ENCODE data around the gene SCG5.
A peak's percentile ranks its signal among the peaks of the same experiment; 100 is the strongest.

The SCG5 gene

DNA sequence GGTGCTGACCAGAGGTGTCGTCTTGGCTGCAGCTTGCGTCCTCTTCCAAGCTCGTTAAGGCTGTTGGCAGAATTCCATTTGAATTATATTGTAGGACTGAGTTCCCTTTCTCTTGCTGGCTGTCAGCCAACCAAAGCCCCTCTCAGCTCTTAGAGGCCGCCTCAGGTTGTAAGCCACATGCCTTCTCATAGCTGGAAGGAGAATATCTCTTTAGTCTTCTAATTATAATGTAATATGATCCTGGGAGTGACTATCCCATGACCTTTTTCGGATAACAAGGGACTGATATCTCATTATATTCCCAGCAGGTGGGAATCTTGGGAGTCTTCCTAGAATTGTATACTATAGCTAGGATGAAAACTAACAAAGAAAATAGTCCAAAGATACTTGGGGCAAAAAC lies 4.8 kb downstream of the SCG5 start:
- DNase-seq = no peak
- Mint-ChIP-seq H3K4me1 (ENCODE audit: low read depth in 2 of 2) (no peaks in the 10 kb centered on the region), H3K4me3 (no peak overlapping the region), H3K36me3 (ENCODE audit: insufficient read depth) (no peaks in the 10 kb centered on the region), H3K27me3 (no peaks in the 10 kb centered on the region), H3K9me3 (no peaks in the 10 kb centered on the region), H3K27ac (no peak overlapping the region)
- no peak for ATAC-seq (replicated peaks)

DNA sequence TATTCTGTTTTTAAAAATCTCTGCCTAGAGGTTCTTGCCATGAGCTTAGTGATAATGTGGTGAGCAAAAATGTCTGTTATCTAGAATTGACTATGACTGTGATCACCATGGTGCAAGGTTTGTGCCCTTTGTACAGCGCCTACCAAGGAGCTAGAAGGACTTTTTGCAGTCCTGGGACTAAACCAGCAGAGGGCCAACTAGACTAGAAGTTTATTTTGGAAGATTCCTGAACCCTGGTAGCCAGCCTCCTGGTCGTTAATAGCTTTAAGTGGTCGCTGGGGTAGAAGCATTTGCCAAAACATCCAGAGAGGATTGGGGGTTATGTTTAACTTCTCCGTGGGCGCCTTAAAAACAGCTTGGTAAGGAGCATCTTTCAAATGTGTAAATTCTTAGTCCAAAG lies 7.8 kb downstream of the SCG5 start:
- DNase-seq = no peak
- Mint-ChIP-seq H3K4me3 (no peak overlapping the region), H3K27ac (no peak overlapping the region), H3K27me3 (no peaks in the 10 kb centered on the region), H3K4me1 (ENCODE audit: low read depth in 2 of 2) (no peaks in the 10 kb centered on the region), H3K9me3 (no peaks in the 10 kb centered on the region), H3K36me3 (ENCODE audit: insufficient read depth) (no peaks in the 10 kb centered on the region)
- ATAC-seq (replicated peaks) = no peak

DNA sequence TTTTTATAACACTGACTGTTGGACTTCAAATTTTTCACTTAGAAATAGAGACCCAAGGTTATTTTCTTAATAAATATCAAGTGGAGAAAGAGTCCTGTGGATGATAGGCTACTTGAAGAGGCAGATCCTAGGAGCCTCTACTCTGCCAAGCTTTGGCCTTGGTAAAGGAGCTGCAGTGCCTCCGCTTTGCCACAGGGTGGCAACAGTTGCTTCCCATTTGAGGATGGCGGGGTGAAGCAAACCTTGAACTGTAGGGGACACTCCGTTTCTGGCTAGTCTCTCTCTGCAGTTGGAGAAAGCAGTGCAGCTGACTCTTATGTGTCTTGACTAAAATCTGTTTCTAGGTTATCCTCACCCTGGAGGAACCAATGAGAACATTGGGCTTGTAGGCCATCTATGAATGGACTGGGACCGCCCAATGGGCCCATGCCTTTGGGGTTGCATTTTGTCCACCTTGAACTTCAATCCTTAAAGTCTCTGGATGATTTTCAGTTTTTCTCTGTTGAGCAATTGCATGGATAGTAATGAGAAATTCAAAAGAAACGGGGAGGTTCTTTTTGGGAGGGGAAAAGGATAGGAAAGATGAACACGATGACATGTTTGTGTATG lies 9.8 kb downstream of the SCG5 start:
- no peak overlapping the region for H3K27ac Mint-ChIP-seq
- DNase-seq = peak; percentile 32 to 45 (median 43)

DNA sequence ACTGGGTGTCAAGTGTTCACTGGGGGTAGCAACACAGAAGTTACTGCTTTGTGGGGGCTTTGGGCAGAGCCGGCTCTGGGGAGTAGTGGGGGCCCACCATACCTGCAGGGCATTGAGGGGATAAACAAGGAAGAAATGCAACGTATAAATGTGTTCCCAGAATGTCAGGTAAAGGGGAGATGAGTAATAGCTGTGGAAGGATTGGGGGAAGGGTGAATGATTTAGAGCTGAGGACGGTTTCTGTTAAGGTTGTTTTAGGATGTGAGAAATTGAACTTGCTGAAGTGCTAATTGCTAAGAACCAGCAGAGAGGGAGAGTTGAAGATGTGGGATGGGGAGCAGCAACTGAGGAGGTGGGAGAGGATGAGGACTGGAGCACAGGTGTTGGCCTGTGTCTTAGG lies 10.7 kb downstream of the SCG5 start:
- Mint-ChIP-seq H3K4me3 (no peak overlapping the region), H3K36me3 (ENCODE audit: insufficient read depth) (no peaks in the 10 kb centered on the region), H3K4me1 (ENCODE audit: low read depth in 2 of 2) (peaks cover under 1 to 2% of the 10 kb centered on the region in 2 donors), H3K27me3 (no peaks in the 10 kb centered on the region), H3K9me3 (no peaks in the 10 kb centered on the region), H3K27ac (no peak overlapping the region)
- no peak for ATAC-seq (replicated peaks)
- no peak for DNase-seq

More for the DNA sequence above, 9.8 kb downstream of the SCG5 start:
- H3K9me3 Mint-ChIP-seq = no peaks in the 10 kb centered on the region
- no peaks in the 10 kb centered on the region for H3K27me3 Mint-ChIP-seq
- ATAC-seq (replicated peaks) = peak; percentile 82
- H3K4me3 Mint-ChIP-seq = no peak overlapping the region
- H3K36me3 Mint-ChIP-seq (ENCODE audit: insufficient read depth) = no peaks in the 10 kb centered on the region
- H3K4me1 Mint-ChIP-seq (ENCODE audit: low read depth in 2 of 2) = no peaks in the 10 kb centered on the region

DNA sequence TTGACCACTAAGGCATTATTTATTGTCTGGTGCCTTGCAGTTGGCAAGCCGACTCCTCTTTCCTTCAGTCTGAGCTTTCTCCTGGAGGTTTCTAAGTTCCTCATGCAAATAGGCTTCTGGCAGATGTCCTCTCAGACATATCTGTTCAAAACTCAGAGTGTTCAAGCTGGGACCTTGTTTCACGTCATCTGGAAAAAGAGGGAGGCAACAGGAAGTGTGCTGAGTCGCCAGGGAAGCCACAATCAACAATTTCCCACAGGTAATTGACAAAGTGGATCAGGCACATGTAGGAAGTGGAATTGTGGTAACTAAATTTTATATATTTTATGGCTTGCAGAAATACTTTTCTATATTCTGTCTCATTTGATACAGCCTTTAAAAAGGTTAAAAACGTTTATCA lies 14.6 kb downstream of the SCG5 start:
- H3K36me3 Mint-ChIP-seq (ENCODE audit: insufficient read depth) = no peaks in the 10 kb centered on the region
- H3K27me3 Mint-ChIP-seq = no peaks in the 10 kb centered on the region
- H3K27ac Mint-ChIP-seq = no peak overlapping the region
- ATAC-seq (replicated peaks) = no peak
- no peak overlapping the region for H3K4me3 Mint-ChIP-seq
- no peaks in the 10 kb centered on the region for H3K9me3 Mint-ChIP-seq
- DNase-seq = no peak
- H3K4me1 Mint-ChIP-seq (ENCODE audit: low read depth in 2 of 2) = peaks cover 5 to 10% of the 10 kb centered on the region in 2 donors

DNA sequence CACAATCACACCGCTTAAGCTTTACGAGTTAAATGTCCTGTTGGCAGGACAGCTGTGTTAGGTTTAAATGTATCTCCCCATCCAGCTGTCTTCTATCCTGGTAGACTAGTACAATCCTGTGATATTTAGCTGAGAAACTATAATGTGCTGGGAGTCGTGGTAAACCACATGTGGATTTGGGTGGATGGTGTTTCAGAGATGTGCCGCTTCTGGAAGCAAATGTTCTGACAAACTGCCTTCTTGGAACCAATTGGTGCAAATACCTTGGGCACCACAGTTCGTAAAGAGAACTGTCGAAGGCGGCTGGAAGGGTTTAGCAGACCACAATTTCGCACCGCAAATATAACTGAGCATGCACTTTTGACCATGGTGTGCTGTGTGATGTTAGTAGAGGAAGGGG lies 15.0 kb downstream of the SCG5 start:
- H3K36me3 Mint-ChIP-seq (ENCODE audit: insufficient read depth) = no peaks in the 10 kb centered on the region
- no peak for DNase-seq
- no peak for ATAC-seq (replicated peaks)
- no peak overlapping the region for H3K27ac Mint-ChIP-seq
- no peaks in the 10 kb centered on the region for H3K9me3 Mint-ChIP-seq
- no peak overlapping the region for H3K4me3 Mint-ChIP-seq
- H3K4me1 Mint-ChIP-seq (ENCODE audit: low read depth in 2 of 2) = peaks cover 5 to 10% of the 10 kb centered on the region in 2 donors
- H3K27me3 Mint-ChIP-seq = no peaks in the 10 kb centered on the region

DNA sequence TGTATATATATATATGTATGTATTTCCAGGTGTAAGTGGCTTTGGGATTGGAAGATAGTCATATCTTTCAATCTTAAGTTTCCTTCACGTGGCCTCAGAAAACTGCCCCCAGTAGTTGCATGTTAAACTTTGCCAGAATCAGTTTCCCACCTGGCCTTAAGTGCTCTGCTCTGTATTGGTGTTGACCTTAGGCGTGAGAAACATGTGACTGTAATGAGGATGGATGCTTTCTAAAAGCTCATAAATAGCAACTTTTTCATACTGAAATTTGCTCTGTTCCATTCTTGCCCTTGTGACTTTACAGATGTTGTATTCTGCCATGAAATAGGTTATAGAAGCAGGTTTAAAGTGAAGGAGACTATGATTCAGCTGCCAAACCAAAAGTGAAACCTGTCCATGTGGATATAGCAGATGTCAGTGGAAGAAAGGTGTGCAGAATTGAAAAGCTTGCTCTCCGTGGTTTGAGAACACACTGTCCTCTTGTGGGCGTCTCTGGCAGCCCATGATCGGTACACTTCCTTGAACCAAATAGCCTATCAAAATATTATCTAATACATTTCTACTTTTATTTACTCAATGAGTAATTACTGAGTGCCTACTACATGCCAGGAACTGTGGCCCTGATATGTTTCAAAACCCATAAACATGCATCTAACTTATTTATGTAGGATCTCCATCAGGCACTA lies 15.8 kb downstream of the SCG5 start:
- ATAC-seq (replicated peaks) (peak; percentile 75), DNase-seq (no peak)
- Mint-ChIP-seq H3K27me3 (no peaks in the 10 kb centered on the region), H3K36me3 (ENCODE audit: insufficient read depth) (no peaks in the 10 kb centered on the region), H3K4me3 (peak overlapping the region; percentile 30 to 61), H3K4me1 (ENCODE audit: low read depth in 2 of 2) (peaks cover 5 to 10% of the 10 kb centered on the region in 2 donors), H3K9me3 (no peaks in the 10 kb centered on the region), H3K27ac (peak overlapping the region; percentile 15 to 62)

DNA sequence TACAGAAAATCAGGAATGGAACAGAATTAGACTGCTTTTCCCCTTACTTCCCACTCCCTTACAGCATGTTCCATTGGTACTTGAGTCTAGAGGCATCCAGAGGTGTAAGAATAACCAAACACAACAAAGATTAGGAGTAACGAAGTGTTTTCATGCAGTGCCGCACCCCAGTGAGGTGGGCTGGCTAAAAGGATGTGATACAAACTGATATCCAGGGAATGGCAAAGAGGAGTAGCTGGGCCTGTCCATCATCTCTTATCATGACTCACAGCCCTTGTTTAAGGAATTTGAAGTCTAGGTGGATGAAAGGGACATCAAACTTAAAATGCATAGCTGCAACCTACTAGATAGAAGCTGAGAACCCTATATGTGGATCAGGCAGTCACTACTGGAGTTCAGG lies 16.4 kb downstream of the SCG5 start:
- no peaks in the 10 kb centered on the region for H3K27me3 Mint-ChIP-seq
- peak overlapping the region; percentile 15 to 62 for H3K27ac Mint-ChIP-seq
- no peak overlapping the region for H3K4me3 Mint-ChIP-seq
- no peaks in the 10 kb centered on the region for H3K36me3 Mint-ChIP-seq (ENCODE audit: insufficient read depth)
- peaks cover 9 to 15% of the 10 kb centered on the region in 2 donors for H3K4me1 Mint-ChIP-seq (ENCODE audit: low read depth in 2 of 2)
- no peaks in the 10 kb centered on the region for H3K9me3 Mint-ChIP-seq
- DNase-seq (no peak), ATAC-seq (replicated peaks) (no peak)

DNA sequence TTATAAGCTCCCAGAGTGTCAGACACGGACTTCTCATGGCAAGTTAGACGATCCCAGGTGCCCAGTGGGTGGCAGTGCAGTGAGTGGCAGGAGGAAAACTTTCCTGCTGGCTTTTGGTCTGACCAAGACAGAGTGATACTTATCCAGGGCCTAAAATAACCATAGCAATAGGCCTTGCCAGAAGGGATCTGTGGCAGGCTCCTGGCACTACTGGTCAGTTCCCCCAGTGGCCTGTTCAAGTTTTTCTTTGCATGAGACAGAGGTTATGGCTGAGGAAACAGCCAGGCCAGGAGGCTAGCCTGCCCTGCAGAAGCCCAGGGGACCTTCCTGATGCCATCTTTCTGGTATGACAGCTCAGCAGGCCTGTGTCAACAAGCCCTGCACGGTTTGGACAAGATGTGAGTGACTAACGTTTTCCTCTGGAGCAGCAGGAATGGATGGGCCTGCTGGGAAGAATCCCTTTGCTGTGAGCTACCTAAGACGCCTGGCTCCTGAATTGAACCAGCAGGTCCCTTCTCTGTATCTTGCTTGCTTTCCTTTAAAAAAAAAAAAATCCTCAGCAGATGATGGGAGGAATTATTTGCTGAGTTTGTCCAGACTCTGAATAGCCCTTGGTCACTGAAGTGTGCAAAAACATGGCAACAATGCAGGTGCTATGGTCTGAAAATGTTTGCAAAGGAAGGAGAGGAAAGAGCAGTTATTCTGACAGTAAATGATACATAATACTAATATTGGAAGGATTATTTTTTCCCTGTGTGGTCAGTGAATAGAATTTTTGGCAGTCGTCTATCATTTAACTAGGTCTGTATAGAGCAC lies 18.0 kb downstream of the SCG5 start:
- Mint-ChIP-seq H3K9me3 (no peaks in the 10 kb centered on the region), H3K4me3 (no peak overlapping the region), H3K36me3 (ENCODE audit: insufficient read depth) (no peaks in the 10 kb centered on the region), H3K27me3 (no peaks in the 10 kb centered on the region), H3K27ac (no peak overlapping the region), H3K4me1 (ENCODE audit: low read depth in 2 of 2) (peaks cover 9 to 15% of the 10 kb centered on the region in 2 donors)
- DNase-seq = no peak
- no peak for ATAC-seq (replicated peaks)

DNA sequence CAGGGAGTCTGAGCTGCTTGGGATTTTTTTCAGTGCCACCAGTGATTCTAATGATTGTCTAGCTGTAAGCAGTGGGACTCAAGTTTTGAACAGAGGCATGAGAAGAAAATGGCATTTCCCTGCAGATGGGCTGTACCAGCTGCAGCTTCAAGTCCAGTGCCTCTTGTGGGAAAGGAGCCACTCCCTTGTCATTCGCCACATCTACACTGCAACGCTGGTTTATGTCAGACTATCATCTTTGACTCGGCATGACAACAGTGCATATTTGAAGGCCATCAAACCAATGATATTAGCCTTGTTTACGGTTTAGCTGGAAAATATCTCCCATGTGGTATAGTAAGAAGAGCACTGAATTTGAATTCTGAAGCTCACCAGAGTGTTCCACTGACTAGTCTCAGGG lies 22.2 kb downstream of the SCG5 start:
- no peak overlapping the region for H3K4me3 Mint-ChIP-seq
- no peak for ATAC-seq (replicated peaks)
- peaks cover 5 to 6% of the 10 kb centered on the region in 2 donors for H3K4me1 Mint-ChIP-seq (ENCODE audit: low read depth in 2 of 2)
- no peaks in the 10 kb centered on the region for H3K27me3 Mint-ChIP-seq
- no peak for DNase-seq
- no peaks in the 10 kb centered on the region for H3K9me3 Mint-ChIP-seq
- H3K27ac Mint-ChIP-seq = no peak overlapping the region
- H3K36me3 Mint-ChIP-seq (ENCODE audit: insufficient read depth) = no peaks in the 10 kb centered on the region

DNA sequence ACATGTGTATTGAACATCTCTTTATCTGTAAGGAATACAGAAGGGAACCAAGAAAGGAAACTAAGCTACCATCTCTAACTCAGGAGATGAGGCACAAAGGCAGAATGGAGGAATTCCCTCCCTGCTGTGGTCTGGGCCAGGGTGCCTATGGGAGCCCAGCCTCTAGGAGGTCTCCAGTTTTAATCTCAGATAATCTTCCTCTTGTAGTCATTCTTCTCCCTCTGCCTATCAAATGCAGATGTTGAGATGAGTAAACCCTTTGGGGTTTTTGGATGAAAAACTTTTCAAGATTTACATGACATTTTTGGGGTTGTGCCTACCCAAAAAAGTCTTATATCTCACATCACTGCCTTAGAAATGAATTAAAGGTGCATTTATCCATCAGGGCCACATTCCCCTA lies 23.3 kb downstream of the SCG5 start:
- peaks cover 5 to 6% of the 10 kb centered on the region in 2 donors for H3K4me1 Mint-ChIP-seq (ENCODE audit: low read depth in 2 of 2)
- ATAC-seq (replicated peaks) (no peak), DNase-seq (no peak)
- H3K27me3 Mint-ChIP-seq = no peaks in the 10 kb centered on the region
- no peaks in the 10 kb centered on the region for H3K36me3 Mint-ChIP-seq (ENCODE audit: insufficient read depth)
- H3K4me3 Mint-ChIP-seq = no peak overlapping the region
- H3K27ac Mint-ChIP-seq = no peak overlapping the region
- H3K9me3 Mint-ChIP-seq = no peaks in the 10 kb centered on the region

DNA sequence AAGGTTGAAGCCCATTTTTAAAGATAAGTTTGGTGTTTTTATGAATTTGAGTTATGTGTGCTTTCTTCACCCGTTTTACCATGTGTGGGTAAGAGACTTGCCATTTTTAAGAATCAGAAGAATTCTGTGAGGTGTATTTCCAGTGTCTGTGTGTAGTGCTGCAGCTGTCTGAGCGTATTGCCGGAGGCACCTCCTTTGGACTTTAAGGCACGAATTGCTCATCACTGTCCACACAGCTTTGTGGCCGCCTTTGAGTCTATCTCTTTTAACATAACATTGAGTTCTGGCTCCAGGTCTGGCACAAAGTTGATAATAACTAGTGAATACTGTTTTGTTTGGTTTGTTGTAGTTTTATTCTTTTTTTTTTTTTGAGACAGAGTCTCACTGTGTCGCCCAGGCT lies 25.8 kb downstream of the SCG5 start:
- ATAC-seq (replicated peaks) = no peak
- no peaks in the 10 kb centered on the region for H3K27me3 Mint-ChIP-seq

DNA sequence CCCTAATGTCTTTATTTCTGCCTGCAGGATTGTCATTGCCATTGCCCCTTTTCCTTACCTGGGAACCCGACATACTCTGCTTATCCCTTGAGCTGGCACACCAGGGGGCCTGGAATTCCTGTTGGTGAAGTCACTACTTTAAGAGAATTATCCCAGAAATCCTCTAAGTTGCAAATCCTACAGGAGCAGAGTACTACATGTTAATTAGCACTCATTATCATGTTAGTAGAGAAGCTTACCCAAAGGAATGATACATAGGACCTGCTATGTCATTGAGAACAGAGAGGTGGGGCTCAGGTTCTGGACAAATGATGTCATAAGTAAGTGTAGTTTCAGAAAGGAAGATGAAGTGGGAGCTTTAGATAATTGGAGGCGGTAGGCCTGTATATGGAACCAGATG lies 27.4 kb downstream of the SCG5 start:
- no peak for ATAC-seq (replicated peaks)
- H3K4me1 Mint-ChIP-seq (ENCODE audit: low read depth in 2 of 2) = no peaks in the 10 kb centered on the region
- no peaks in the 10 kb centered on the region for H3K27me3 Mint-ChIP-seq
- no peak for DNase-seq
- H3K36me3 Mint-ChIP-seq (ENCODE audit: insufficient read depth) = no peaks in the 10 kb centered on the region
- no peak overlapping the region for H3K4me3 Mint-ChIP-seq
- H3K9me3 Mint-ChIP-seq = no peaks in the 10 kb centered on the region
- H3K27ac Mint-ChIP-seq = no peak overlapping the region

More for the DNA sequence above, 25.8 kb downstream of the SCG5 start:
- H3K36me3 Mint-ChIP-seq (ENCODE audit: insufficient read depth) = no peaks in the 10 kb centered on the region
- peaks cover 5% of the 10 kb centered on the region in 2 donors for H3K4me1 Mint-ChIP-seq (ENCODE audit: low read depth in 2 of 2)
- H3K27ac Mint-ChIP-seq = no peak overlapping the region
- DNase-seq = no peak
- H3K4me3 Mint-ChIP-seq = no peak overlapping the region
- H3K9me3 Mint-ChIP-seq = no peaks in the 10 kb centered on the region
